A549 treated with AZD2906 at 1 μM for 4 hours (cell line): Measurements from ENCODE around the gene MED20. TPM values are rescaled to one million over a fixed set of nuclear protein-coding genes. Genes with fewer than 3 reads are reported as not detected.

Experiments used
- total RNA-seq: library from RNA; stranded (reverse); fragments of 200-300 nt; extraction: Qiagen RNA extraction; gene quantifications from 5 replicates; pipeline ENCODE4 v1.2.3, GENCODE V29; 2022

Gene MED20, protein sequence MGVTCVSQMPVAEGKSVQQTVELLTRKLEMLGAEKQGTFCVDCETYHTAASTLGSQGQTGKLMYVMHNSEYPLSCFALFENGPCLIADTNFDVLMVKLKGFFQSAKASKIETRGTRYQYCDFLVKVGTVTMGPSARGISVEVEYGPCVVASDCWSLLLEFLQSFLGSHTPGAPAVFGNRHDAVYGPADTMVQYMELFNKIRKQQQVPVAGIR
- 11.8 to 18.5 TPM (median 14.9 TPM) in 5 replicates for total RNA-seq

DNA sequence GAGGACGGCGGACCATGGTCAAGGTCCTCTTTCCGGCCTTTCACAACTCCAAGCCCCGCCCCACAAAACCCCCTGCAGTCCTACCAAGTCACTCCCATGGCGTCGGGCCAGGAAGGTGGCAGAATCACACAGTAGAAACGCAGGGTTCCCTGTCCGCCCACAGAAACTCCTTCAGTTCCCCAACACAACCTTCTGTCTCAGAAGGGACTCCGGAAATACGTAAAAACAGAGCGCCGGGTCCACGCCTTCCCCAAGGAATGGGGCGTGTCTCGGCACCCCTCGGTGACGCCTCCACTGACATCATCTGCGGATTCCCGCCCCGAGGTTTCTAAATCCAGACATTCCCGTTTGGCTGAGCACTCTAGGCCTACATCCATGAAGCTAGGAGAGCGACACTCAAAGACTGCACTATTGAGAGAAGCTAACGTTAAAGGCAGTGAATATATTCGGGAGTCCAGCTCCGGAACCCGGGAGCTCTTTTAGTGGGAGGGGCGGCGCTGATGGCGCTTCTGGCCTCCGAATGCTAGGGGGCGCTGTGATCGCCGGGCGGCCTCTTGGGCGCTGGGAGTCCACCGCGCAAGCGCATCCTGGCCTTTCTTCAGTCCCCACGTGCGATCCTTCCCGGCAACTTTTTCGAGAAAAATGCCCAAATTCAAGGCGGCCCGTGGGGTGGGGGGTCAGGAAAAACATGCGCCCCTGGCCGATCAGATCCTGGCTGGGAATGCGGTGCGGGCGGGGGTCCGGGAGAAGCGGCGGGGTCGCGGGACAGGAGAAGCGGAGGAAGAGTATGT lies at the start of gene MED20, which contains the start of gene BYSL:
MED20 (minus strand) TSS at position 219 of the 791 bp plus-strand sequence; CDS start at position 98, 121 bp downstream.
BYSL (plus strand) TSS at position 579 of the 791 bp plus-strand sequence; CDS start at position 643, 64 bp downstream.

DNA sequence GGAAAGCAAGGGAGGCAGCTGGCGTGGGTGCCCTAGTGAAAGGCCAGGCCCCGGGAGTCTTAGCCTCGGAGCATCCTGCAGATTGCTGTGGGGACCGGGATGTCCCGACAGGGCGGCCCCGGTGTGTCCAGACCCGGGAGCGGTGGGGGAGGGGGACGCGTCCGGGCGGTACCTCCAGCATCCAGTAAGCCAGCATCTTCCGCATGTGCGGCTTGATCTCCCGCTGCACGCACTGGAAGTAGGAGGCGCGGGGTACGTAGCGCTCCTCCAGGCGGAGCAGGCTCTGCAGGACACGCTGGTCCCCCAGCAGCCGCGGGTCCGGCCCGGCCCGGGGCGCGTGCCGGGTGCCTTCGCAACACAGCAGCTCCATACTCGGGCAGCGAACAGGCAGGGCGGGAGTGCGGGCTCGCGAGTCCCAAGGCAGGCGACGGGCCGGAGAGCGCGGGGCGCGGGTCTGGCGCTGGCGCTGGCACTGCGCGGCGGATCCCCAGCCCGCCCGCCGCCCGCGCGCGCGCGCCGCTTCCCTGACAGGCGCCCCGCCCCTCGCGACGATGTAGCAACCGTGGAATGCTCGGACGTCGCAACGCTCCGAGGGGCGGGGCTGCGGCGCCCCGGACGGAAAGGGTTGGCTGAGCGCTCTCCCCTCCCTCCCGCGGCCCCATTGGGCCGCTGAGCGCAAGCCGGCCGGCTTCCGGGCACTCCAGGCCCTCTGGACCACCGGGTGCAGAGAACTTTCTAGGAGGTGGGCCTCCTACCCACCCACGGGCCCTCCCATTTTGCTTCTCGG lies 20.5 kb upstream of the MED20 start, which contains the start of gene CCND3:
CCND3 (minus strand) TSS at position 529 of the 787 bp plus-strand sequence; CDS start at position 370, 159 bp downstream.

DNA sequence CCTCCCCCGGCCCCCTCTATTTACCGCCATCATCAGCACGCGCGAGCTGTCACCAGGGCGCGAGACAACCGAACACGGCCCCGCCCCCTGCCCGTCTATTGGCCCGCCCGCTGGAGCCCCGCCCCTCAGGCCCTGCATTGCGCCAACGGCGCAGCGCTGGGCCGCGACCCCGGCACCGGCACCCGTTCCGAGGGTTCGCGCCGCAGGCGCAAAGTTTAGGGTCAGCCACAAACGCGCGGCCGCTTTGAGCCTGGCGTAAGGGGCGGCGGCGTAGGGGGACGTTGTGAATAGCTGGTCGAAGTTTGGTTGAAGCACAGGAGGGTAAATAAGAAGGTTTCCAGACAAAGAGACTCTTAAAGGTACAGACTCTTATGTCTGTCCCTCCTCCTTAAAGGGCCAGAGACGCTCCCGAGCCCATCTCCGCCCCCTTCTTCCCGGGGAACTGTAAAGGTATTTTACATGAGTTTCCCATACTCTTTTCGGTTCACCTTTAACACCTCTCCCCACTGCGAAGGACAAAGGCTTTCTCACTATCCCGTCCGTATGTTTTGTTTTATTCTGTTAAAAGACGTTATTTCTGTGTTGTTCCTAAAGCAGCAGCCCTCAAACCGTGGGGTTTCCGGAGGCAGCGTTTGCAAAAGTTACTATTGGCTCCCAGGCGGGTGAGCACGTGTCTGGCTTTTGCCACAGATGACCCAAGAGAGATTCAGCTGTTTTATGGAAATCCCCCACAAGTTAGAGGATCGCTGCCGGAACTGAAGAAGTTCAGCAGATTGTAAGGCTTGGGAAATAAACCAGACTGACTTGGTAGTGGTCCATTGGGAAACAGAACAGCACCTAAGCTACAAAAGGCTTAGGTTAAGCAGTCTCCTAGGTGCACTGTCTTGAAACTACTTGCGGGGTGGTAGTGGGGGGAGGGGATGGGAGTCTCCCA lies 25.4 kb downstream of the MED20 start, which contains the start of gene USP49:
USP49 (minus strand) TSS at position 76 of the 934 bp plus-strand sequence. CDS start 88,392 bp downstream, outside the sequence.

Other genes starting within 250 kb of the MED20 start
- 7.7 to 13.2 TPM (median 11.7 TPM) in 5 replicates for gene TFEB, start 185.5 kb downstream of the MED20 start, total RNA-seq
- 0.09 to 0.38 TPM (median 0.16 TPM) in 5 replicates for gene PGC, start 173.7 kb downstream of the MED20 start, total RNA-seq
- 2.2 to 3.1 TPM (median 2.8 TPM) in 5 replicates for gene FRS3, start 141.2 kb downstream of the MED20 start, total RNA-seq
- gene PRICKLE4, start 140.4 kb downstream of the MED20 start, total RNA-seq, result 0.74 to 1.7 TPM (median 0.76 TPM) in 5 replicates
- 282 to 306 TPM (median 287 TPM) in 5 replicates for gene TOMM6, start 133.4 kb downstream of the MED20 start, total RNA-seq
- gene USP49, start 25.8 kb downstream of the MED20 start, total RNA-seq, result 0.90 to 1.2 TPM (median 1.1 TPM) in 5 replicates
- gene BYSL, start 360 bp upstream of the MED20 start, total RNA-seq, result 37.0 to 47.6 TPM (median 39.2 TPM) in 5 replicates
- 113 to 169 TPM (median 147 TPM) in 5 replicates for gene CCND3, start 20.7 kb upstream of the MED20 start, total RNA-seq
- 12.1 to 15.7 TPM (median 13.5 TPM) in 5 replicates for gene TAF8, start 129.4 kb upstream of the MED20 start, total RNA-seq
- gene C6orf132, start 221.5 kb upstream of the MED20 start, total RNA-seq, result 3.4 to 4.0 TPM (median 3.9 TPM) in 5 replicates